HG03354 (cell line): ENCODE measurements around the gene PEMT.
"Not testable (repeated sequence)": the region's sequence is repeated elsewhere in the genome, so short reads cannot be mapped to it uniquely, and the experiment has no call there.

Source experiments
- ATAC-seq: cut with Tn5 transposase; IDR thresholded peaks from one replicate; pipeline ENCODE4 v1.9.1; 2021; ENCODE audit warnings: mild to moderate bottlenecking; ENCODE audit not compliant: unreplicated experiment, poor library complexity, severe bottlenecking

The PEMT gene

GRCh38 chr17:17467016-17467415 is 124.5 kb downstream of the PEMT start:
- no peak for ATAC-seq

- no peak for ATAC-seq
Measured at GRCh38 chr17:17466511-17466910, 125.0 kb downstream of the PEMT start.

- not testable (repeated sequence) for ATAC-seq
Measured at GRCh38 chr17:17465878-17466277, 125.6 kb downstream of the PEMT start.

GRCh38 chr17:17463821-17464220 is 127.7 kb downstream of the PEMT start:
- ATAC-seq = no peak

GRCh38 chr17:17462048-17462824 is 129.3 kb downstream of the PEMT start:
- ATAC-seq = no peak

- no peak for ATAC-seq
Measured at GRCh38 chr17:17460038-17460437, 131.5 kb downstream of the PEMT start.

GRCh38 chr17:17457680-17458079 is 133.8 kb downstream of the PEMT start:
- ATAC-seq = no peak

GRCh38 chr17:17456251-17456650 is 135.3 kb downstream of the PEMT start:
- ATAC-seq = no peak
